Common myeloid progenitor, CD34-positive (primary cell): ENCODE results near the gene ZNF226.
"Not testable (repeated sequence)": the region's sequence is repeated elsewhere in the genome, so short reads cannot be mapped to it uniquely, and the experiment has no call there.

ENCODE experiments used
- CTCF ChIA-PET: fragments of 350-600 bp; sonication (Branson Sonifier 250); formaldehyde crosslinking; loops from one replicate; lab custom pipeline; 2021; ENCODE audit warnings: antibody characterized with exemption; lab: Charles Lee
- POLR2A ChIA-PET: fragments of 350-600 bp; sonication (Branson Sonifier 250); formaldehyde crosslinking; loops from one replicate; lab custom pipeline; 2021; ENCODE audit warnings: antibody characterized with exemption; lab: Charles Lee
- DNase-seq, 3 donors: peaks; one replicate each; pipeline versions ENCODE4 v3.0.0 to v3.0.0-alpha.2; 2013
- H3K27ac ChIP-seq, 2 experiments: 1 replicate in 1 of 2; 2 replicates in 1 of 2; pipeline ENCODE4 v1.7.0; 2013; ENCODE audit warnings: inconsistent platforms in 2 of 2, low read length in 2 of 2, mild to moderate bottlenecking in 2 of 2, low read depth in 1 of 2, moderate library complexity in 1 of 2; ENCODE audit not compliant: severe bottlenecking in 2 of 2, insufficient read depth in 1 of 2, poor library complexity in 1 of 2
- H3K27me3 ChIP-seq, 5 experiments: replicated peaks in 2 of 5; 1 replicate in 3 of 5; 2 replicates in 2 of 5; pipeline versions ENCODE4 v1.6.1 to v1.7.0; 2013; ENCODE audit warnings: low read length in 4 of 5, mild to moderate bottlenecking in 2 of 5, moderate library complexity in 2 of 5, inconsistent platforms in 1 of 5; ENCODE audit not compliant: insufficient read depth in 5 of 5, control insufficient read depth in 4 of 5
- H3K36me3 ChIP-seq, 4 experiments: 1 replicate in 2 of 4; 2 replicates in 2 of 4; pipeline versions ENCODE4 v1.6.1 to v1.7.0; 2013; ENCODE audit warnings: low read length in 3 of 4, control low read depth in 1 of 4, mild to moderate bottlenecking in 1 of 4; ENCODE audit not compliant: control insufficient read depth in 4 of 4, insufficient read depth in 4 of 4
- H3K4me1 ChIP-seq, 4 experiments: 1 replicate in 3 of 4; 2 replicates in 1 of 4; pipeline versions ENCODE4 v1.6.1 to v1.7.1; 2013; ENCODE audit warnings: low read length in 3 of 4, mild to moderate bottlenecking in 3 of 4, control low read depth in 1 of 4, inconsistent platforms in 1 of 4, moderate library complexity in 1 of 4; ENCODE audit not compliant: control insufficient read depth in 4 of 4, insufficient read depth in 4 of 4; ENCODE audit errors: control extremely low read depth in 1 of 4
- H3K4me3 ChIP-seq, 7 experiments: 1 replicate in 4 of 7; 2 replicates in 3 of 7; pipeline versions ENCODE4 v1.5.1 to v1.7.0; 2013; ENCODE audit warnings: mild to moderate bottlenecking in 7 of 7, low read length in 6 of 7, moderate library complexity in 6 of 7, inconsistent platforms in 2 of 7, low read depth in 2 of 7, control low read depth in 1 of 7; ENCODE audit not compliant: insufficient read depth in 4 of 7, control insufficient read depth in 1 of 7; ENCODE audit errors: extremely low read depth in 1 of 7
- H3K9me3 ChIP-seq, 5 experiments: 1 replicate in 4 of 5; 2 replicates in 1 of 5; pipeline versions ENCODE4 v1.6.1 to v1.7.1; 2013; ENCODE audit warnings: low read length in 4 of 5, mild to moderate bottlenecking in 2 of 5, inconsistent platforms in 1 of 5, low read depth in 1 of 5, moderate library complexity in 1 of 5; ENCODE audit not compliant: control insufficient read depth in 4 of 5, insufficient read depth in 2 of 5; ENCODE audit errors: control extremely low read depth in 1 of 5
- WGBS: methylation state at CpG from one replicate; pipeline ENCODE4 v1.1.5; 2013; ENCODE audit not compliant: insufficient coverage; 5-methylcytosine and 5-hydroxymethylcytosine counted together

Gene ZNF226

GRCh38 chr19:44204772-44205171 is 39.9 kb downstream of the ZNF226 start:
- Histone ChIP-seq H3K36me3 (no peaks in the 10 kb centered on the region), H3K9me3 (peaks cover 0 to 19% (median 3%) of the 10 kb centered on the region in 5 experiments), H3K27ac (no peak overlapping the region), H3K4me1 (peaks cover 0 to 7% (median 2%) of the 10 kb centered on the region in 4 experiments), H3K4me3 (no peak overlapping the region), H3K27me3 (peaks cover 0 to 2% (median 0%) of the 10 kb centered on the region in 5 experiments)
- ChIA-PET CTCF (no interaction called here), POLR2A (no interaction called here)
- DNase-seq, result no peak
- WGBS, result no CpG with 5 or more reads among the region's 2 CpGs

DNA sequence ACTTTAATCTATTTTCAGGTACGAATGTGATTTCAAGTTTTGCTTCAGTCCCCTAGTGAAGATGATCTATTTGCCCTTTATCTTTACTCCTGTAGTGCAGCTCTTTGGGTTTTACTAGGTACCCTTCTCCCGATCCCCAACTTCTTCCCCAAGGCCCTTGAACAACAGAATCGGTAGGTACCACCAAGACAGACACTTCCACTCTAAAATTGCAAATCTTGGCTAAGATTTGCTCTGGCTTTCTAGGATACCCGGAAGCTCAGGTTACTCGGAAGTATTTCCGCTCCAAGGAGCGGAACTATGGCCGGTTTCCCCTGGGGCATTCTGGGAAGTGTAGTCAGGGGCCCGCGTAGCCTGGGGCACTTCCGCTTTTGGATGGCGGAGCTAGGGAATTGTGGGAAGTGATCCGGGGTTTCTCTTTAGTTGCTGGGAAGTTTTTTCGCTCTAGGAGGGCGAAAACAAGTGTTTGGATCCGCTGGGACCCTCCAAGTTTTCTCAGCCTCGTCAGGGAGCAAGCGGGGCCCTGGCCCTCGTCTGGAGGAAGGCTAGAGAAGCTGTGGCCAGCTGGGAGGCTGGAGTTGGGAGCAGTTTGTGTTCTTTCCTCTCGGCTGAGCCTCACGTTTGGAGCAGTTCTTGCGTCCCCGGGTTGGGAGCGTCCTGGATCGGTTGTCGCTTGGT is 42.4 kb downstream of the ZNF226 start:
- POLR2A ChIA-PET, result interaction anchor here (0.9 kb wide), 1 partner anchor 42 kb away, joined by 3 read pairs; the partner anchor contains the start of gene ZNF226

DNA sequence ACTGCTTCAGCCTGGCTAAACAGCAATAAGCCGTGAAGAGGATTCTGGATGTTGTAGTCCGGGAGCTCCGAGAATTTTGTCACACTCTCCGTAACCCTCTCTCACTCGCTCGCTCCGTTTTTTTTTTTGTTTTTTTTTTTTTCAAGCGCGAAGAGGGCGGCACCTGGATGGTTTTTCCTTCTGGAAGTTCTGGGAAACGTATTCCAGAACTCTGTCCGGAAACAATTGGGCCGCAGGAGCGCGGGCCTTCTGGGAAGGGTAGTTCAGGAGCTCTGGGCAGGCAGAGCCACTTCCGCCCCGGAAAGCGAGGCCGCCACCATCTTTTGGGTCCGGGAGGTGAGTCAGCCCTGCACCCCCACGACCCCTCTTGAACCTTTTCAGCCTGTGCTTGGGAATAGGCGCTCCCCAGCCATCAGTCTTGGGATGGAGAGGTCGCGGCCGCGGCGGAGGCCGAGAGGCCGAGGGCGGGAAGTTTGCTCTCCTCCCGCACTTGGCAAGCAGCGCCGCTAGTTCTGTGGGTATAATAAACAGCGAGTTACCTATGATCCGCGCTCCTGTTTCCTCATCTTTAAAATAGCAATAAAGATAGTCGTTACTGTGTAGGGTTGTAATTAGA is 47.5 kb downstream of the ZNF226 start, which contains the start of gene ZNF227:
Gene ZNF227, plus strand, starts transcription at position 283 of the 616 bp plus-strand sequence. CDS start 5,261 bp downstream, outside the sequence.
- ChIA-PET POLR2A (no interaction called here), CTCF (interaction anchor here (1.1 kb wide), 1 partner anchor 73 kb away, joined by 3 read pairs; no protein-coding TSS in a partner anchor)
- WGBS, result 0% methylated on average over 19 of the region's 37 CpGs

More for the DNA sequence above, 42.4 kb downstream of the ZNF226 start:
- 16% methylated on average over 8 of the region's 26 CpGs for WGBS
- Histone ChIP-seq H3K9me3 (peaks cover 0 to 14% (median 3%) of the 10 kb centered on the region in 5 experiments), H3K4me1 (peaks cover 0 to 7% (median 2%) of the 10 kb centered on the region in 4 experiments), H3K36me3 (no peaks in the 10 kb centered on the region), H3K4me3 (peak overlapping the region; percentile 86 to 100 (median 94)), H3K27ac (peak overlapping the region; percentile 69 to 93), H3K27me3 (peaks cover 0 to 2% (median 0%) of the 10 kb centered on the region in 5 experiments)
- peak; percentile 84 to 90 (median 86) for DNase-seq
- CTCF ChIA-PET, result no interaction called here

GRCh38 chr19:44212866-44213346 is 48.0 kb downstream of the ZNF226 start:
- 0% methylated on average over 13 of the region's 15 CpGs for WGBS
- peak overlapping the region; percentile 84 to 88 for H3K27ac ChIP-seq
- POLR2A ChIA-PET, result no interaction called here
- peaks cover 4 to 15% (median 8%) of the 10 kb centered on the region in 4 experiments for H3K4me1 ChIP-seq
- H3K27me3 ChIP-seq, result no peaks in the 10 kb centered on the region
- peaks cover 0 to 19% (median 14%) of the 10 kb centered on the region in 5 experiments for H3K9me3 ChIP-seq
- H3K36me3 ChIP-seq, result peaks cover 15 to 33% (median 18%) of the 10 kb centered on the region in 4 experiments
- H3K4me3 ChIP-seq, result peak overlapping the region; percentile 87 to 99 (median 99)
- DNase-seq, result no peak
- CTCF ChIA-PET, result interaction anchor here (1.1 kb wide), 1 partner anchor 74 kb away, joined by 3 read pairs; no protein-coding TSS in a partner anchor

More for the DNA sequence above, 47.5 kb downstream of the ZNF226 start, which contains the start of gene ZNF227:
- peak; percentile 83 to 94 (median 88) for DNase-seq
- H3K27ac ChIP-seq, result peak within 1 kb of the TSS; percentile 84 to 88
- peaks cover 4 to 18% (median 9%) of the 10 kb centered on the region in 4 experiments for H3K4me1 ChIP-seq
- no peaks in the 10 kb centered on the region for H3K27me3 ChIP-seq
- H3K4me3 ChIP-seq, result peak within 1 kb of the TSS; percentile 87 to 99 (median 99)
- peaks cover 10 to 28% (median 12%) of the 10 kb centered on the region in 4 experiments for H3K36me3 ChIP-seq
- peaks cover 0 to 15% (median 10%) of the 10 kb centered on the region in 5 experiments for H3K9me3 ChIP-seq

GRCh38 chr19:44219926-44220325 is 55.0 kb downstream of the ZNF226 start:
- POLR2A ChIA-PET, CTCF ChIA-PET, H3K27me3 ChIP-seq, H3K4me3 ChIP-seq, H3K27ac ChIP-seq, DNase-seq, H3K4me1 ChIP-seq: not testable (repeated sequence)
- H3K9me3 ChIP-seq, result peaks cover 4 to 31% (median 12%) of the 10 kb centered on the region in 5 experiments
- no CpG with 5 or more reads among the region's 3 CpGs for WGBS
- peaks cover 25 to 44% (median 27%) of the 10 kb centered on the region in 4 experiments for H3K36me3 ChIP-seq

DNA sequence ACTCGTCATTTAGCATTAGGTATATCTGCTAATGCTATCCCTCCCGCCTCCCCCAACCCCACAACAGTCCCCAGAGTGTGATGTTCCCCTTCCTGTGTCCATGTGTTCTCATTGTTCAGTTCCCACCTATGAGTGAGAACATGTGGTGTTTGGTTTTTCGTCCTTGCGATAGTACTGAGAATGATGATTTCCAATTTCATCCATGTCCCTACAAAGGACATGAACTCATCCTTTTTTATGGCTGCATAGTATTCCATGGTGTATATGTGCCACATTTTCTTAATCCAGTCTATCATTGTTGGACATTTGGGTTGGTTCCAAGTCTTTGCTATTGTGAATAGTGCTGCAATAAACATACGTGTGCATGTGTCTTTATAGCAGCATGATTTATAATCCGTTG is 55.9 kb downstream of the ZNF226 start:
- DNase-seq, H3K27me3 ChIP-seq, H3K4me3 ChIP-seq, H3K27ac ChIP-seq, CTCF ChIA-PET, H3K4me1 ChIP-seq, POLR2A ChIA-PET: not testable (repeated sequence)
- peaks cover 25 to 37% (median 27%) of the 10 kb centered on the region in 4 experiments for H3K36me3 ChIP-seq
- H3K9me3 ChIP-seq, result peaks cover 4 to 30% (median 8%) of the 10 kb centered on the region in 5 experiments
- 100% methylated on average over 2 of the region's 6 CpGs for WGBS
